ENCODE measurements around the gene TEX261. TPM values are rescaled to one million over a fixed set of nuclear protein-coding genes. Genes with fewer than 3 reads are reported as not detected.

TEX261 gene
- polyA plus RNA-seq, 1 of the 3 experiments (the other 2 are of a cell fraction) = 44.3 TPM

- no peak for TF ChIP-seq CHD2 (IDR thresholded peaks at IDR 0.05; ENCODE audit: low read length, partially characterized antibody)
- DNase-seq = no peak
- POLR2A ChIA-PET = no interaction called here
- Histone ChIP-seq H3K4me3 (ENCODE audit: low read depth in 2 of 2, low read length in 1 of 2) (no peak overlapping the region), H3F3A (replicated peaks; ENCODE audit: insufficient read depth) (no peaks in the 10 kb centered on the region), H3K9ac (no peak overlapping the region), H3K36me3 (replicated peaks in 1 of 2; ENCODE audit: control insufficient read depth in 1 of 2, insufficient read depth in 2 of 2, low read length in 1 of 2) (peaks cover 0 to 47% of the 10 kb centered on the region in 2 experiments), H3K27me3 (ENCODE audit: insufficient read depth) (no peaks in the 10 kb centered on the region), H4K20me1 (ENCODE audit: insufficient read depth) (peaks cover 8% of the 10 kb centered on the region; the same call in 1 of the 2 replicates), H3K27ac (ENCODE audit: low read depth in 2 of 2, low read length in 1 of 2) (no peak overlapping the region), H3K9me3 (no peaks in the 10 kb centered on the region), H2AFZ (ENCODE audit: low read depth) (no peak overlapping the region), H3K9me2 (no peaks in the 10 kb centered on the region), H3K79me2 (ENCODE audit: insufficient read depth) (peaks cover 31% of the 10 kb centered on the region), H3K4me2 (no peak overlapping the region), H3K4me1 (ENCODE audit: control insufficient read depth in 1 of 2, insufficient read depth in 2 of 2, low read depth in 1 of 2, low read length in 1 of 2) (peaks cover 9 to 14% of the 10 kb centered on the region in 2 experiments; a peak in 1 of 4 replicates)
- CTCF ChIA-PET = interaction anchor here (1.1 to 1.3 kb wide), 4 partner anchors 10 to 120 kb away, joined by 3 to 5 read pairs (median 3); no protein-coding TSS in a partner anchor
- WGBS (ENCODE audit: low lambda C conversion rate) = 95% methylated on average over 9 of the region's 9 CpGs
These were observed 2.9 kb downstream of the TEX261 start for GRCh38 chr2:70991742-70992141.

- Histone ChIP-seq H3K9ac (no peak overlapping the region), H2AFZ (ENCODE audit: low read depth) (no peak overlapping the region), H3K4me1 (ENCODE audit: control insufficient read depth in 1 of 2, insufficient read depth in 2 of 2, low read depth in 1 of 2, low read length in 1 of 2) (peaks cover 9 to 14% of the 10 kb centered on the region in 2 experiments; a peak in 1 of 4 replicates), H3K36me3 (replicated peaks in 1 of 2; ENCODE audit: control insufficient read depth in 1 of 2, insufficient read depth in 2 of 2, low read length in 1 of 2) (peaks cover under 1 to 53% of the 10 kb centered on the region in 2 experiments), H3K4me3 (ENCODE audit: low read depth in 2 of 2, low read length in 1 of 2) (no peak overlapping the region), H3K9me2 (no peaks in the 10 kb centered on the region), H3K9me3 (no peaks in the 10 kb centered on the region), H3K4me2 (no peak overlapping the region), H3F3A (replicated peaks; ENCODE audit: insufficient read depth) (no peaks in the 10 kb centered on the region), H3K27me3 (ENCODE audit: insufficient read depth) (no peaks in the 10 kb centered on the region), H3K79me2 (ENCODE audit: insufficient read depth) (peaks cover 31% of the 10 kb centered on the region), H4K20me1 (ENCODE audit: insufficient read depth) (peaks cover 8% of the 10 kb centered on the region; the same call in 1 of the 2 replicates), H3K27ac (ENCODE audit: low read depth in 2 of 2, low read length in 1 of 2) (no peak overlapping the region)
- TF ChIP-seq POLR2AphosphoS5 (IDR thresholded peaks at IDR 0.05; ENCODE audit: low read depth, low read length) = no peak
- TF ChIP-seq FOXM1 (IDR thresholded peaks at IDR 0.05; ENCODE audit: low read depth) = no peak
- TF ChIP-seq EZH2phosphoT487 (IDR thresholded peaks at IDR 0.05; ENCODE audit: borderline replicate concordance, low read depth) = no peak
- TF ChIP-seq CTCF (IDR thresholded peaks at IDR 0.05) = no peak
- TF ChIP-seq GABPA (IDR thresholded peaks at IDR 0.05; ENCODE audit: low read depth) = no peak
- TF ChIP-seq EP300 (IDR thresholded peaks at IDR 0.05; ENCODE audit: borderline replicate concordance in 1 of 2, low read depth in 1 of 2, low read length in 1 of 2) = no peak
- TF ChIP-seq ZBTB33 (IDR thresholded peaks at IDR 0.05; ENCODE audit: borderline replicate concordance, low read depth) = no peak
- TF ChIP-seq FOSL2 (IDR thresholded peaks at IDR 0.05; ENCODE audit: borderline replicate concordance, low read depth) = no peak
- no peak for TF ChIP-seq GATA2 (CRISPR knock-in tag; IDR thresholded peaks at IDR 0.05)
- no peak for TF ChIP-seq CHD2 (IDR thresholded peaks at IDR 0.05; ENCODE audit: low read length, partially characterized antibody)
- no peak for TF ChIP-seq USF2 (IDR thresholded peaks at IDR 0.05; ENCODE audit: borderline replicate concordance, low read depth, low read length)
- TF ChIP-seq REST (IDR thresholded peaks at IDR 0.05; ENCODE audit: low read depth, low read length) = no peak
- no peak for TF ChIP-seq MEF2A (IDR thresholded peaks at IDR 0.05; ENCODE audit: borderline replicate concordance, low read depth)
- TF ChIP-seq JUND (IDR thresholded peaks at IDR 0.05) = no peak
- TF ChIP-seq RXRA (IDR thresholded peaks at IDR 0.05; ENCODE audit: borderline replicate concordance, low read depth) = no peak
- no peak for TF ChIP-seq IRF3 (IDR thresholded peaks at IDR 0.05; ENCODE audit: low read depth, low read length)
- WGBS (ENCODE audit: low lambda C conversion rate) = 100% methylated on average over 4 of the region's 5 CpGs
- POLR2A ChIA-PET = no interaction called here
- no peak for DNase-seq
- CTCF ChIA-PET = interaction anchor here (1.1 to 1.3 kb wide), 4 partner anchors 11 to 120 kb away, joined by 3 to 5 read pairs (median 3); no protein-coding TSS in a partner anchor
These were observed 3.5 kb downstream of the TEX261 start for GRCh38 chr2:70991142-70991541.
